Measurements from ENCODE around the gene FXN. TPM values are rescaled to one million over a fixed set of nuclear protein-coding genes. Genes with fewer than 3 reads are reported as not detected.

Gene FXN
- total RNA-seq, 2 donors from 2014 or later = 0.68 to 4.0 TPM

DNA sequence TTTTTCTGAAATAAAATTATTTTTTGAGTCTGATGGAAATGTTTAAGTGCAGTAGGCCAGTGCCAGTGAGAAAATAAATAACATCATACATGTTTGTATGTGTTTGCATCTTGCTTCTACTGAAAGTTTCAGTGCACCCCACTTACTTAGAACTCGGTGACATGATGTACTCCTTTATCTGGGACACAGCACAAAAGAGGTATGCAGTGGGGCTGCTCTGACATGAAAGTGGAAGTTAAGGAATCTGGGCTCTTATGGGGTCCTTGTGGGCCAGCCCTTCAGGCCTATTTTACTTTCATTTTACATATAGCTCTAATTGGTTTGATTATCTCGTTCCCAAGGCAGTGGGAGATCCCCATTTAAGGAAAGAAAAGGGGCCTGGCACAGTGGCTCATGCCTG, 39.2 kb downstream of the FXN start:
- Histone ChIP-seq H3K27ac (no peak overlapping the region), H3K4me1 (ENCODE audit: control insufficient read depth in 1 of 2, low read depth in 2 of 2) (peaks cover 18 to 40% of the 10 kb centered on the region in 2 donors), H3K27me3 (replicated peaks; ENCODE audit: insufficient read depth) (no peaks in the 10 kb centered on the region), H3K36me3 (no peaks in the 10 kb centered on the region), H3K4me3 (no peak overlapping the region), H3K9me3 (no peaks in the 10 kb centered on the region)
- no peak for ATAC-seq (ENCODE audit: insufficient number of reproducible peaks, low FRiP score, low read depth)
- no peak for TF ChIP-seq CTCF (IDR thresholded peaks at IDR 0.05)
- no peak for DNase-seq (ENCODE audit: low spot score)

DNA sequence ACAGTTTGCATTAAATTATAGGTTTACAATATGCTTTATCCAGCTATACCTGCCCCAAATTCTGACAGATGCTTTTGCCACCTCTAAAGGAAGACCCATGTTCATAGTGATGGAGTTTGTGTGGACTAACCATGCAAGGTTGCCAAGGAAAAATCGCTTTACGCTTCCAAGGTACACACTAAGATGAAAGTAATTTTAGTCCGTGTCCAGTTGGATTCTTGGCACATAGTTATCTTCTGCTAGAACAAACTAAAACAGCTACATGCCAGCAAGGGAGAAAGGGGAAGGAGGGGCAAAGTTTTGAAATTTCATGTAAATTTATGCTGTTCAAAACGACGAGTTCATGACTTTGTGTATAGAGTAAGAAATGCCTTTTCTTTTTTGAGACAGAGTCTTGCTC, 41.0 kb downstream of the FXN start:
- Histone ChIP-seq H3K9me3 (no peaks in the 10 kb centered on the region), H3K27me3 (replicated peaks; ENCODE audit: insufficient read depth) (no peaks in the 10 kb centered on the region), H3K27ac (peak overlapping the region; percentile 48 to 75), H3K36me3 (no peaks in the 10 kb centered on the region), H3K4me3 (no peak overlapping the region), H3K4me1 (ENCODE audit: control insufficient read depth in 1 of 2, low read depth in 2 of 2) (peaks cover 18 to 40% of the 10 kb centered on the region in 2 donors)
- ATAC-seq (ENCODE audit: insufficient number of reproducible peaks, low FRiP score, low read depth) (peak; percentile 55), DNase-seq (ENCODE audit: low spot score) (no peak)
- TF ChIP-seq CTCF (IDR thresholded peaks at IDR 0.05) = no peak

- no peaks in the 10 kb centered on the region for H3K36me3 ChIP-seq
- no peak for TF ChIP-seq CTCF (IDR thresholded peaks at IDR 0.05)
- H3K4me1 ChIP-seq (ENCODE audit: control insufficient read depth in 1 of 2, low read depth in 2 of 2) = peaks cover 18 to 40% of the 10 kb centered on the region in 2 donors
- H3K9me3 ChIP-seq = no peaks in the 10 kb centered on the region
- no peak for ATAC-seq (ENCODE audit: insufficient number of reproducible peaks, low FRiP score, low read depth)
- DNase-seq (ENCODE audit: low spot score) = no peak
- H3K27ac ChIP-seq = peak overlapping the region; percentile 48 to 75
- no peak overlapping the region for H3K4me3 ChIP-seq
- no peaks in the 10 kb centered on the region for H3K27me3 ChIP-seq (replicated peaks; ENCODE audit: insufficient read depth)
These were observed 42.5 kb downstream of the FXN start for GRCh38 chr9:69078069-69078468.

DNA sequence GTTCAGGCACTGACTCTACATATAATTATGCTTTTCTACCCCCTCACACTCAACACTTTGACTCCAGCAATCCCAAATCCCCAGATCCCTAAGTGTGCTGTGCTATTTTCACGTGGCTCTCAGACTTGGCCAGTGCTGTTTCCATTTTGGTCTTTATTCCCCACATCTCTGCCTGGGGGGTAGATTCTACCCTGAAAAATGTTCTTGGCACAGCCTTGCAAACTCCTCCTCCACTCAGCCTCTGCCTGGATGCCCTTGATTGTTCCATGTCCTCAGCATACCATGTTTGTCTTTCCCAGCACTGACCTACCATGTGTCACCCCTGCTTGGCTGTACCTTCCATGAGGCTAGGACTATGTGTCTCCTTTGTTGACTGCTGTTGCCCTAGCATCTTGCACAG, 43.0 kb downstream of the FXN start:
- no peak for TF ChIP-seq CTCF (IDR thresholded peaks at IDR 0.05)
- peak overlapping the region; percentile 48 to 75 for H3K27ac ChIP-seq
- ATAC-seq (ENCODE audit: insufficient number of reproducible peaks, low FRiP score, low read depth) (peak; percentile 82), DNase-seq (ENCODE audit: low spot score) (peak; percentile 51)
- H3K4me3 ChIP-seq = no peak overlapping the region
- H3K27me3 ChIP-seq (replicated peaks; ENCODE audit: insufficient read depth) = no peaks in the 10 kb centered on the region
- no peaks in the 10 kb centered on the region for H3K9me3 ChIP-seq
- peaks cover 18 to 40% of the 10 kb centered on the region in 2 donors for H3K4me1 ChIP-seq (ENCODE audit: control insufficient read depth in 1 of 2, low read depth in 2 of 2)
- no peaks in the 10 kb centered on the region for H3K36me3 ChIP-seq

DNA sequence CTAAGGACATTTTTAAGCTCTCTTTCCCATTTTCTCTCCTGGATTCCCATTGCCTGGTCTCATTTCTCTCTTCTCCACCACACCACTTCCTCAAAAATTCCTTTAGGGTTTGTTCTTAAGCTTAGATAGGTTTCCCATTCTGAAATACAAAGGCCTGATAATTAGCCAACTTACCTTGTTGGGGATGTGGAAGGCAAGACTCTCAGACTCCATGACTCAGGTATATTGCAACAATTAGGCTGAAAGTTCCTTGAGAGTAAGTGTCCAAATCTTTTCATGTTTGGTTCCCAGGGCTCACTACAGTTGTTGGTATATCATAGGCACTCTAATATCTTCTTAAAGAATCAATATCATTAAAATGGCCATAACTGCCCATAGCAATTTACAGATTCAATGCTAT, 43.6 kb downstream of the FXN start:
- Histone ChIP-seq H3K27me3 (replicated peaks; ENCODE audit: insufficient read depth) (no peaks in the 10 kb centered on the region), H3K9me3 (no peaks in the 10 kb centered on the region), H3K4me1 (ENCODE audit: control insufficient read depth in 1 of 2, low read depth in 2 of 2) (peaks cover 18 to 40% of the 10 kb centered on the region in 2 donors), H3K4me3 (no peak overlapping the region), H3K27ac (peak overlapping the region; percentile 48 to 75), H3K36me3 (no peaks in the 10 kb centered on the region)
- DNase-seq (ENCODE audit: low spot score) = no peak
- no peak for ATAC-seq (ENCODE audit: insufficient number of reproducible peaks, low FRiP score, low read depth)
- TF ChIP-seq CTCF (IDR thresholded peaks at IDR 0.05) = no peak

Data from thoracic aorta (tissue), 2 donors.